Colonic mucosa (tissue), 4 donors: ENCODE measurements around the gene MKS1. TPM values are rescaled to one million over a fixed set of nuclear protein-coding genes. Genes with fewer than 3 reads are reported as not detected.

Source experiments
- DNase-seq: peaks from one replicate; pipeline ENCODE4 v3.0.0-alpha.2; 2020
- H3K27ac ChIP-seq: fragments of 200-600 bp; one replicate; pipeline ENCODE4 v1.8.0; 2021
- H3K27me3 ChIP-seq: fragments of 200-600 bp; one replicate; pipeline ENCODE4 v1.8.0; 2021
- H3K36me3 ChIP-seq: fragments of 200-600 bp; one replicate; pipeline ENCODE4 v1.8.0; 2021
- H3K4me1 ChIP-seq: fragments of 200-600 bp; one replicate; pipeline ENCODE4 v1.8.0; 2021; ENCODE audit warnings: mild to moderate bottlenecking
- H3K4me3 ChIP-seq: fragments of 200-600 bp; one replicate; pipeline ENCODE4 v1.8.0; 2021
- H3K9ac ChIP-seq, 2 donors: one replicate each; pipeline ENCODE4 v1.7.0; 2013; ENCODE audit warnings: control low read depth in 2 of 2, low read depth in 2 of 2, low read length in 2 of 2
- H3K9me3 ChIP-seq: fragments of 200-600 bp; one replicate; pipeline ENCODE4 v1.8.0; 2021
- CTCF ChIP-seq: fragments of 200-600 bp; IDR thresholded peaks from one replicate; pipeline ENCODE4 v1.8.0; 2022; ENCODE audit warnings: antibody characterized with exemption, mild to moderate bottlenecking
- intact Hi-C: fragments of 100-400 bp; cut with DNase I; formaldehyde crosslinking; loops from one replicate; pipeline ENCODE4 v1.14.1; 2022
- total RNA-seq, 2 donors: library from RNA; stranded (reverse); fragmentation: NEBNext Ultra II Directional in 1 of 2; extraction: Animal tissue kit (Norgen Biotek cat#: 25700) in 1 of 2; gene quantifications; one replicate each; pipeline ENCODE4 v1.2.1, GENCODE V29; 2021
- donor health status: healthy.
- donor health status: DM: no; HTN: no; CAD: no.
- donor health status: DM: no; HTN: no; CAD: no.

MKS1 gene
- total RNA-seq, 2 donors from 2014 or later = 13.8 to 18.4 TPM

- peak; percentile 43 for TF ChIP-seq CTCF
- Histone ChIP-seq H3K9me3 (no peaks in the 10 kb centered on the region), H3K27ac (no peak overlapping the region), H3K36me3 (no peaks in the 10 kb centered on the region), H3K9ac (no peak overlapping the region), H3K4me1 (no peaks in the 10 kb centered on the region), H3K4me3 (no peak overlapping the region), H3K27me3 (no peaks in the 10 kb centered on the region)
- intact Hi-C loops = no loop called here
- DNase-seq = peak; percentile 42
Observed at GRCh38 chr17:58200024-58200633, 18.9 kb downstream of the MKS1 start.

- H3K27ac ChIP-seq = no peak overlapping the region
- intact Hi-C loops = no loop called here
- H3K27me3 ChIP-seq = no peaks in the 10 kb centered on the region
- DNase-seq = no peak
- no peak overlapping the region for H3K4me3 ChIP-seq
- no peak overlapping the region for H3K9ac ChIP-seq
- no peak for TF ChIP-seq CTCF
- H3K4me1 ChIP-seq = no peaks in the 10 kb centered on the region
- no peaks in the 10 kb centered on the region for H3K36me3 ChIP-seq
- no peaks in the 10 kb centered on the region for H3K9me3 ChIP-seq
Observed at GRCh38 chr17:58196610-58197009, 22.4 kb downstream of the MKS1 start.

GRCh38 chr17:58195518-58196123, 23.4 kb downstream of the MKS1 start:
- no peak overlapping the region for H3K9ac ChIP-seq
- no peak for DNase-seq
- no peaks in the 10 kb centered on the region for H3K9me3 ChIP-seq
- H3K27me3 ChIP-seq = no peaks in the 10 kb centered on the region
- intact Hi-C loops = no loop called here
- no peaks in the 10 kb centered on the region for H3K4me1 ChIP-seq
- H3K4me3 ChIP-seq = no peak overlapping the region
- H3K27ac ChIP-seq = no peak overlapping the region
- TF ChIP-seq CTCF = no peak
- no peaks in the 10 kb centered on the region for H3K36me3 ChIP-seq

GRCh38 chr17:58193641-58194255, 25.3 kb downstream of the MKS1 start:
- intact Hi-C loops = no loop called here
- DNase-seq = no peak
- H3K27me3 ChIP-seq = no peaks in the 10 kb centered on the region

GRCh38 chr17:58192612-58193011, 26.4 kb downstream of the MKS1 start, which contains the start of gene EPX:
EPX (plus strand) TSS chr17:58192726; CDS start chr17:58192847, 121 bp downstream.
- Histone ChIP-seq H3K27ac (no peak within 1 kb of the TSS), H3K4me1 (no peaks in the 10 kb centered on the region), H3K36me3 (no peaks in the 10 kb centered on the region), H3K9me3 (no peaks in the 10 kb centered on the region), H3K4me3 (no peak within 1 kb of the TSS), H3K27me3 (no peaks in the 10 kb centered on the region), H3K9ac (no peak within 1 kb of the TSS)
- intact Hi-C loops = no loop called here
- no peak for TF ChIP-seq CTCF
- DNase-seq = no peak

More at GRCh38 chr17:58193641-58194255, 25.3 kb downstream of the MKS1 start:
- H3K9me3 ChIP-seq = no peaks in the 10 kb centered on the region
- H3K4me1 ChIP-seq = no peaks in the 10 kb centered on the region
- no peak overlapping the region for H3K4me3 ChIP-seq
- H3K27ac ChIP-seq = no peak overlapping the region
- no peak overlapping the region for H3K9ac ChIP-seq
- no peak for TF ChIP-seq CTCF
- no peaks in the 10 kb centered on the region for H3K36me3 ChIP-seq
